ENCODE data around the gene SQOR.

GRCh38 chr15:45640616-45641015 lies 5.8 kb downstream of the SQOR start:
- TF ChIP-seq, protein P1, sequence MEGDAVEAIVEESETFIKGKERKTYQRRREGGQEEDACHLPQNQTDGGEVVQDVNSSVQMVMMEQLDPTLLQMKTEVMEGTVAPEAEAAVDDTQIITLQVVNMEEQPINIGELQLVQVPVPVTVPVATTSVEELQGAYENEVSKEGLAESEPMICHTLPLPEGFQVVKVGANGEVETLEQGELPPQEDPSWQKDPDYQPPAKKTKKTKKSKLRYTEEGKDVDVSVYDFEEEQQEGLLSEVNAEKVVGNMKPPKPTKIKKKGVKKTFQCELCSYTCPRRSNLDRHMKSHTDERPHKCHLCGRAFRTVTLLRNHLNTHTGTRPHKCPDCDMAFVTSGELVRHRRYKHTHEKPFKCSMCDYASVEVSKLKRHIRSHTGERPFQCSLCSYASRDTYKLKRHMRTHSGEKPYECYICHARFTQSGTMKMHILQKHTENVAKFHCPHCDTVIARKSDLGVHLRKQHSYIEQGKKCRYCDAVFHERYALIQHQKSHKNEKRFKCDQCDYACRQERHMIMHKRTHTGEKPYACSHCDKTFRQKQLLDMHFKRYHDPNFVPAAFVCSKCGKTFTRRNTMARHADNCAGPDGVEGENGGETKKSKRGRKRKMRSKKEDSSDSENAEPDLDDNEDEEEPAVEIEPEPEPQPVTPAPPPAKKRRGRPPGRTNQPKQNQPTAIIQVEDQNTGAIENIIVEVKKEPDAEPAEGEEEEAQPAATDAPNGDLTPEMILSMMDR (IDR thresholded peaks at IDR 0.05): no peak
- no peak for TF ChIP-seq POLR2A (IDR thresholded peaks at IDR 0.05)
